Measurements from ENCODE around the gene IP6K1. TPM values are rescaled to one million over a fixed set of nuclear protein-coding genes. Genes with fewer than 3 reads are reported as not detected.

IP6K1 gene
- total RNA-seq, 1 donor = 48.5 TPM

- Histone ChIP-seq H3K4me1 (ENCODE audit: insufficient read depth, low read length) (peaks cover 6% of the 10 kb centered on the region), H2AFZ (ENCODE audit: low read length) (no peak overlapping the region), H3K36me3 (ENCODE audit: insufficient read depth, low read length) (peaks cover 1% of the 10 kb centered on the region), H3K27ac (ENCODE audit: low read depth, low read length) (no peak overlapping the region), H3K9me3 (ENCODE audit: low read depth, low read length) (no peaks in the 10 kb centered on the region), H3K4me3 (ENCODE audit: insufficient read depth, low read length) (no peak overlapping the region), H3K79me2 (ENCODE audit: insufficient read depth, low read length) (no peaks in the 10 kb centered on the region), H4K20me1 (ENCODE audit: insufficient read depth, low read length) (peaks cover 12% of the 10 kb centered on the region), H3K27me3 (ENCODE audit: insufficient read depth, low read length) (no peaks in the 10 kb centered on the region), H3K4me2 (ENCODE audit: insufficient read depth, low read length) (no peak overlapping the region)
- DNase-seq (ENCODE audit: insufficient read length, low spot score, missing footprints) = peak; percentile 57
- TF ChIP-seq, protein P1, sequence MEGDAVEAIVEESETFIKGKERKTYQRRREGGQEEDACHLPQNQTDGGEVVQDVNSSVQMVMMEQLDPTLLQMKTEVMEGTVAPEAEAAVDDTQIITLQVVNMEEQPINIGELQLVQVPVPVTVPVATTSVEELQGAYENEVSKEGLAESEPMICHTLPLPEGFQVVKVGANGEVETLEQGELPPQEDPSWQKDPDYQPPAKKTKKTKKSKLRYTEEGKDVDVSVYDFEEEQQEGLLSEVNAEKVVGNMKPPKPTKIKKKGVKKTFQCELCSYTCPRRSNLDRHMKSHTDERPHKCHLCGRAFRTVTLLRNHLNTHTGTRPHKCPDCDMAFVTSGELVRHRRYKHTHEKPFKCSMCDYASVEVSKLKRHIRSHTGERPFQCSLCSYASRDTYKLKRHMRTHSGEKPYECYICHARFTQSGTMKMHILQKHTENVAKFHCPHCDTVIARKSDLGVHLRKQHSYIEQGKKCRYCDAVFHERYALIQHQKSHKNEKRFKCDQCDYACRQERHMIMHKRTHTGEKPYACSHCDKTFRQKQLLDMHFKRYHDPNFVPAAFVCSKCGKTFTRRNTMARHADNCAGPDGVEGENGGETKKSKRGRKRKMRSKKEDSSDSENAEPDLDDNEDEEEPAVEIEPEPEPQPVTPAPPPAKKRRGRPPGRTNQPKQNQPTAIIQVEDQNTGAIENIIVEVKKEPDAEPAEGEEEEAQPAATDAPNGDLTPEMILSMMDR (IDR thresholded peaks at IDR 0.05; ENCODE audit: extremely low read depth, low read depth, low read length) = no peak
Measured at GRCh38 chr3:49715611-49716121, 70.7 kb downstream of the IP6K1 start.

GRCh38 chr3:49714728-49715550 is 71.4 kb downstream of the IP6K1 start:
- TF ChIP-seq, protein P1 (IDR thresholded peaks at IDR 0.05; ENCODE audit: extremely low read depth, low read depth, low read length) = no peak
- no peaks in the 10 kb centered on the region for H3K79me2 ChIP-seq (ENCODE audit: insufficient read depth, low read length)
- peaks cover 6% of the 10 kb centered on the region for H3K4me1 ChIP-seq (ENCODE audit: insufficient read depth, low read length)
- no peak overlapping the region for H3K4me2 ChIP-seq (ENCODE audit: insufficient read depth, low read length)
- H3K27ac ChIP-seq (ENCODE audit: low read depth, low read length) = no peak overlapping the region
- H3K9me3 ChIP-seq (ENCODE audit: low read depth, low read length) = no peaks in the 10 kb centered on the region
- peak; percentile 75 for DNase-seq (ENCODE audit: insufficient read length, low spot score, missing footprints)
- H3K4me3 ChIP-seq (ENCODE audit: insufficient read depth, low read length) = no peak overlapping the region
- no peaks in the 10 kb centered on the region for H3K27me3 ChIP-seq (ENCODE audit: insufficient read depth, low read length)
- H3K36me3 ChIP-seq (ENCODE audit: insufficient read depth, low read length) = no peaks in the 10 kb centered on the region
- no peak overlapping the region for H2AFZ ChIP-seq (ENCODE audit: low read length)
- H4K20me1 ChIP-seq (ENCODE audit: insufficient read depth, low read length) = peaks cover 8% of the 10 kb centered on the region

DNA sequence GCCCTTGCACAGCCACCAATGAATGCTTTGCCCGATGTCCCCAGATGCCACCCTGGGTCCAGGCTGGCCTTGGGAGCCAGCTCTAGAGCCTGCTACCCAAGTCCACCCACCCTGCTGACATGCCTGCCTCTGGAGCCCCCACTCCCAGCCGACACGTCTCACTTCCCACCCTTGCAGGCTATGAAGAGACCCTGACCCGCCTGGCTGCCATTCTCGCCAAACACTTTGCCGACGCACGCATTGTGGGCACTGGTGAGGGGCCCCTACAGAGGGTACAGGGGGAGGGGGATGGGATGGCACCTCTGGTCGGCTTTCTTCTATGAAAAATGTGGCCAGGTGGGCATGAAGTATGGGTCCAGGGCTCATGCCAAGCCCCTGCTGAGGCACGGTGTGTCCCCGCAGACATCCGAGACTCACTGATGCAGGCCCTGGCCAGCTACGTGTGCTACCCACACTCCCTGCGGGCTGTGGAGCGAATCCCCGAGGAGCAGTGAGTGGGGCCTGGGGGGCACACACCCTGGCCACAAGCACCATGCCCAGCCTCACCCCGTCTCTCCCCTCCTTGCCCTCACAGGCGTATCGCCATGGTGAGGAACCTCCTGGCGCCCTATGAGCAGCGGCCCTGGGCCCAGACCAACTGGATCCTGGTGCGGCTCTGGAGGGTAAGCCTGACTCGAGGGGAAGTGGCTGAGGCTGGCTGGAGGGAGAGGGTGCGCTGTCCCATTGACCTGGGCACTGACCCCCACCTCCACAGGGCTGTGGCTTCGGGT is 72.8 kb downstream of the IP6K1 start:
- Histone ChIP-seq H3K4me3 (ENCODE audit: insufficient read depth, low read length) (no peak overlapping the region), H4K20me1 (ENCODE audit: insufficient read depth, low read length) (peaks cover 4% of the 10 kb centered on the region), H3K27me3 (ENCODE audit: insufficient read depth, low read length) (no peaks in the 10 kb centered on the region), H2AFZ (ENCODE audit: low read length) (no peak overlapping the region), H3K79me2 (ENCODE audit: insufficient read depth, low read length) (no peaks in the 10 kb centered on the region), H3K36me3 (ENCODE audit: insufficient read depth, low read length) (no peaks in the 10 kb centered on the region), H3K4me1 (ENCODE audit: insufficient read depth, low read length) (no peaks in the 10 kb centered on the region), H3K4me2 (ENCODE audit: insufficient read depth, low read length) (no peak overlapping the region), H3K9me3 (ENCODE audit: low read depth, low read length) (no peaks in the 10 kb centered on the region), H3K27ac (ENCODE audit: low read depth, low read length) (no peak overlapping the region)
- TF ChIP-seq, protein P1 (IDR thresholded peaks at IDR 0.05; ENCODE audit: extremely low read depth, low read depth, low read length) = no peak
- no peak for DNase-seq (ENCODE audit: insufficient read length, low spot score, missing footprints)

Measured in osteoblast (primary cell).